ENCODE results near the gene PTPN3. TPM values are rescaled to one million over a fixed set of nuclear protein-coding genes. Genes with fewer than 3 reads are reported as not detected.

Gene PTPN3
- polyA plus RNA-seq, 1 of the 3 experiments (the other 2 are of a cell fraction), result 7.5 TPM

- no peak for TF ChIP-seq RXRA (IDR thresholded peaks at IDR 0.05; ENCODE audit: borderline replicate concordance, low read depth)
- no peak for TF ChIP-seq YY1 (IDR thresholded peaks at IDR 0.05; ENCODE audit: low read depth)
- TF ChIP-seq MEF2A (IDR thresholded peaks at IDR 0.05; ENCODE audit: borderline replicate concordance, low read depth), result no peak
- no peak for TF ChIP-seq FOSL2 (IDR thresholded peaks at IDR 0.05; ENCODE audit: borderline replicate concordance, low read depth)
- TF ChIP-seq, protein P1, sequence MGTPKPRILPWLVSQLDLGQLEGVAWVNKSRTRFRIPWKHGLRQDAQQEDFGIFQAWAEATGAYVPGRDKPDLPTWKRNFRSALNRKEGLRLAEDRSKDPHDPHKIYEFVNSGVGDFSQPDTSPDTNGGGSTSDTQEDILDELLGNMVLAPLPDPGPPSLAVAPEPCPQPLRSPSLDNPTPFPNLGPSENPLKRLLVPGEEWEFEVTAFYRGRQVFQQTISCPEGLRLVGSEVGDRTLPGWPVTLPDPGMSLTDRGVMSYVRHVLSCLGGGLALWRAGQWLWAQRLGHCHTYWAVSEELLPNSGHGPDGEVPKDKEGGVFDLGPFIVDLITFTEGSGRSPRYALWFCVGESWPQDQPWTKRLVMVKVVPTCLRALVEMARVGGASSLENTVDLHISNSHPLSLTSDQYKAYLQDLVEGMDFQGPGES (IDR thresholded peaks at IDR 0.05; ENCODE audit: low read depth, low read length), result no peak
- no peak for TF ChIP-seq CHD2 (IDR thresholded peaks at IDR 0.05; ENCODE audit: low read length, partially characterized antibody)
- TF ChIP-seq MXI1 (IDR thresholded peaks at IDR 0.05; ENCODE audit: low read depth, low read length), result no peak
Observed at GRCh38 chr9:109416135-109416706, 81.9 kb downstream of the PTPN3 start (continued).

DNA sequence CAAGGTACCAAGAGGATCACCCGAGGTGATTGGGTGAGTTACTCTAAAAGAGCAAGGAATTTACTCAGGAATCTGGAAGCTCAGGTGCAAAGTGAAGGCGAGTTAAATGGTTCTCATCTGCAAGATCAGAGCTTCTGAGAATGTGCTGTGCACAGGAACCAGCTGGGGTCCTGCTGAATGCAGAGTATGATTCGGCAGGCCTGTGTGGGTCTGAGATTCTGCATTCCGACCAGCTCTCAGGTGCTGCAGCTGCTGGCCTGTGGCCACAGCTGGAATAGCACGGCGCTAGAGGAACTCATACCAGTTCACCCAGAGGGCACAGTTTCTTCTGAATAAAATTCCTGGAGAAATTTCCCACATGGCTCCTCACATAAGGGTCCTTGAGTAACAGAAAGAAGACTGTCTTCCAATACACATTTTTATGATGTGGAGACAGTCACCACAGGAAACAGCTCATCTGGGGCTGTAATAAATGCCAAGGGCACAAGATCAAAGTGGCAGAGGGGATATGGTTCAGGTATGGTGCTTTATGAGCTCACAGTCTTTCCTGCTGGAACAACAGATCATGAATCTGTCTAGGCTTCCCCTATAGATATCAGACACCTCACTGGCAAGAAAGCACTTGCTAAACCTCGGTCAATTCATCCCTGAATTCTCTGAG lies 83.9 kb downstream of the PTPN3 start:
- H3K27ac ChIP-seq (ENCODE audit: low read depth in 2 of 2, low read length in 1 of 2), result no peak overlapping the region
- no peaks in the 10 kb centered on the region for H3K9me2 ChIP-seq
- no peaks in the 10 kb centered on the region for H3F3A ChIP-seq (replicated peaks; ENCODE audit: insufficient read depth)
- H3K79me2 ChIP-seq (ENCODE audit: insufficient read depth), result no peaks in the 10 kb centered on the region
- CTCF ChIA-PET, result interaction anchor here (1.1 to 1.7 kb wide), 3 partner anchors 10 to 56 kb away, joined by 4 to 5 read pairs (median 5); no protein-coding TSS in a partner anchor
- H3K36me3 ChIP-seq (replicated peaks in 1 of 2; ENCODE audit: control insufficient read depth in 1 of 2, insufficient read depth in 2 of 2, low read length in 1 of 2), result peaks cover 5 to 7% of the 10 kb centered on the region in 2 experiments
- H3K9me3 ChIP-seq, result no peaks in the 10 kb centered on the region
- TF ChIP-seq NRF1 (IDR thresholded peaks at IDR 0.05; ENCODE audit: low read depth, low read length) (no peak), TEAD4 (IDR thresholded peaks at IDR 0.05; ENCODE audit: borderline replicate concordance, insufficient read depth) (no peak), REST (IDR thresholded peaks at IDR 0.05; ENCODE audit: low read depth, low read length) (no peak), POLR2AphosphoS5 (IDR thresholded peaks at IDR 0.05; ENCODE audit: low read depth, low read length) (no peak), YY1 (IDR thresholded peaks at IDR 0.05; ENCODE audit: low read depth) (no peak)
- TF ChIP-seq, protein P2, sequence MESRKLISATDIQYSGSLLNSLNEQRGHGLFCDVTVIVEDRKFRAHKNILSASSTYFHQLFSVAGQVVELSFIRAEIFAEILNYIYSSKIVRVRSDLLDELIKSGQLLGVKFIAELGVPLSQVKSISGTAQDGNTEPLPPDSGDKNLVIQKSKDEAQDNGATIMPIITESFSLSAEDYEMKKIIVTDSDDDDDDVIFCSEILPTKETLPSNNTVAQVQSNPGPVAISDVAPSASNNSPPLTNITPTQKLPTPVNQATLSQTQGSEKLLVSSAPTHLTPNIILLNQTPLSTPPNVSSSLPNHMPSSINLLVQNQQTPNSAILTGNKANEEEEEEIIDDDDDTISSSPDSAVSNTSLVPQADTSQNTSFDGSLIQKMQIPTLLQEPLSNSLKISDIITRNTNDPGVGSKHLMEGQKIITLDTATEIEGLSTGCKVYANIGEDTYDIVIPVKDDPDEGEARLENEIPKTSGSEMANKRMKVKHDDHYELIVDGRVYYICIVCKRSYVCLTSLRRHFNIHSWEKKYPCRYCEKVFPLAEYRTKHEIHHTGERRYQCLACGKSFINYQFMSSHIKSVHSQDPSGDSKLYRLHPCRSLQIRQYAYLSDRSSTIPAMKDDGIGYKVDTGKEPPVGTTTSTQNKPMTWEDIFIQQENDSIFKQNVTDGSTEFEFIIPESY (IDR thresholded peaks at IDR 0.05; ENCODE audit: borderline replicate concordance, low read depth), result no peak
- whole genome bisulfite sequencing (ENCODE audit: low lambda C conversion rate), result 68% methylated on average over 7 of the region's 7 CpGs
- H3K4me1 ChIP-seq (ENCODE audit: control insufficient read depth in 1 of 2, insufficient read depth in 2 of 2, low read depth in 1 of 2, low read length in 1 of 2), result no peaks in the 10 kb centered on the region
- H3K9ac ChIP-seq, result no peak overlapping the region
- POLR2A ChIA-PET, result no interaction called here
- no peak overlapping the region for H3K4me2 ChIP-seq
- H2AFZ ChIP-seq (ENCODE audit: low read depth), result no peak overlapping the region
- no peaks in the 10 kb centered on the region for H3K27me3 ChIP-seq (ENCODE audit: insufficient read depth)
- no peak for DNase-seq
- H4K20me1 ChIP-seq (ENCODE audit: insufficient read depth), result no peaks in the 10 kb centered on the region
- no peak overlapping the region for H3K4me3 ChIP-seq (ENCODE audit: low read depth in 2 of 2, low read length in 1 of 2)
